ENCODE results near the gene YOD1. TPM values are rescaled to one million over a fixed set of nuclear protein-coding genes. Genes with fewer than 3 reads are reported as not detected.
A peak's percentile ranks its signal among the peaks of the same experiment; 100 is the strongest.

Gene YOD1
- total and polyA plus RNA-seq, 2 of the 13 experiments (the other 11 are each of a cell fraction or from before 2014, with no cell fraction given) = 3.4 to 9.1 TPM

DNA sequence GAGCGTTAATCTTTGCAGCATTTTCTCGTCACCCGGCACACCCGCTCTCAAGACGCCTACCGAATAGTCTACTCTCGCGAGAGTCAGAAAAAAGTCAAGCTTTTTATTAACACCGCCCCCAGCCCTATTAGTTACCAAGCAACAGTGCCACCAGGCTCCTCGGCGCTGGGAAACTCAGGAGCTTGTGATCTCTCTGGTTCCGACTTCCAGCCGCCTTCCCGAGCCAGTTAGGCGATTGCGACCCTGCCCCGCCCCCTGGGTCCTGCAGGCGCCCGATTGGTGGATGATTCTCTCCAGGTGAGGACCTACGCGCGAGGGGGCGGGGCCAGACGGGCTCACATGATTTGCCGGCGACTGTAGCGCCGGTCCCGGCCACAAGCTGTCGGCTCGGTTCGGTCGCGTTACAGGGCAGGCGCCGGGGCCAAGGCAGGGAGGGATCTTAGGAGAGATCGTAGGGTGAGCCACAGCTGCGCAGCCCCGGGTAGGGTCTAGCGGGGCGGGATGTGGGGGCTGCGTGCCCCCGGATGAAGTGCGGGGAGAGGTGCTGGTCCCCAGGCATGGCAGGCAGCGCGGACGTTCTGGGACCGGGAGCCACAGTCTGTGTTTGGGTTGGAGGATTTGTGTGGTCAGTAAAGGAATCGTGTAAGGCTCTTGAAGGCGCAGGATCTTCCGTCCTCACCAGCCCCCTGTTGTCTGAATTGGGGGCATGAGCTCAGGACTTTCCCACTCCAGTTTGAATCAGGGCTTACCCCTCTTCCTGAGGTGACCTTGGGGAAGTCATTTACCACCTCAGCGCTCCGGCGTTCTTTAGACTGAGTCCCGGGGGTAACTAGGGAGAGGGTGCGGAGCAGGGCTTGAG, 2.1 kb upstream of the YOD1 start, which contains the start of gene PFKFB2 (continued):
- TF ChIP-seq ARNTL (CRISPR knock-in tag; IDR thresholded peaks at IDR 0.05) (no peak), BCL6 (CRISPR knock-in tag; IDR thresholded peaks at IDR 0.05) (peak; percentile 25; the same call in 1 of the 2 replicates), ZNF550 (CRISPR knock-in tag; IDR thresholded peaks at IDR 0.05; ENCODE audit: borderline replicate concordance) (no peak), ZNF7 (CRISPR knock-in tag; IDR thresholded peaks at IDR 0.05) (no peak), MTA1 (CRISPR knock-in tag; IDR thresholded peaks at IDR 0.05; ENCODE audit: borderline replicate concordance) (peak; percentile 67; the same call in 1 of the 2 replicates), ZBTB8A (CRISPR knock-in tag; IDR thresholded peaks at IDR 0.05; ENCODE audit: borderline replicate concordance, low read depth) (no peak), NBN (conservative IDR thresholded peaks at IDR 0.05) (no peak), ZMYM2 (CRISPR knock-in tag; IDR thresholded peaks at IDR 0.05) (0 out of 2 replicates have a peak, but pooled peaks have one; percentile 26), DNMT3B (CRISPR knock-in tag; conservative IDR thresholded peaks at IDR 0.05) (no peak), ZNF124 (CRISPR knock-in tag; IDR thresholded peaks at IDR 0.05) (no peak), KDM3A (CRISPR knock-in tag; IDR thresholded peaks at IDR 0.05; ENCODE audit: low read depth) (no peak), ZNF263 (CRISPR knock-in tag; IDR thresholded peaks at IDR 0.05) (no peak), ARID3A (IDR thresholded peaks at IDR 0.05; ENCODE audit: low read depth, low read length) (no peak), HNRNPH1 (optimal IDR thresholded peaks at IDR 0.05; ENCODE audit: low read depth, low read length) (no peak), MAFK (conservative IDR thresholded peaks at IDR 0.05 in 1 of 2, IDR thresholded peaks at IDR 0.05 in 1 of 2; ENCODE audit: low read length in 2 of 2) (no peak), TRIM24 (CRISPR knock-in tag; IDR thresholded peaks at IDR 0.05) (no peak), REL (CRISPR knock-in tag; conservative IDR thresholded peaks at IDR 0.05) (no peak), HNF4G (IDR thresholded peaks at IDR 0.05; ENCODE audit: borderline replicate concordance, low read depth, low read length) (no peak), HNF4G (CRISPR knock-in tag; IDR thresholded peaks at IDR 0.05; ENCODE audit: borderline replicate concordance, low read depth) (no peak), IRX3 (CRISPR knock-in tag; IDR thresholded peaks at IDR 0.05; ENCODE audit: borderline replicate concordance, low read depth) (no peak), SETDB1 (CRISPR knock-in tag; IDR thresholded peaks at IDR 0.05; ENCODE audit: borderline replicate concordance) (no peak), ARID2 (CRISPR knock-in tag; IDR thresholded peaks at IDR 0.05; ENCODE audit: borderline replicate concordance) (no peak), ZSCAN31 (CRISPR knock-in tag; IDR thresholded peaks at IDR 0.05; ENCODE audit: low read depth) (no peak), MBD4 (IDR thresholded peaks at IDR 0.05; ENCODE audit: borderline replicate concordance, low read length) (no peak)
- TF ChIP-seq, protein P1, sequence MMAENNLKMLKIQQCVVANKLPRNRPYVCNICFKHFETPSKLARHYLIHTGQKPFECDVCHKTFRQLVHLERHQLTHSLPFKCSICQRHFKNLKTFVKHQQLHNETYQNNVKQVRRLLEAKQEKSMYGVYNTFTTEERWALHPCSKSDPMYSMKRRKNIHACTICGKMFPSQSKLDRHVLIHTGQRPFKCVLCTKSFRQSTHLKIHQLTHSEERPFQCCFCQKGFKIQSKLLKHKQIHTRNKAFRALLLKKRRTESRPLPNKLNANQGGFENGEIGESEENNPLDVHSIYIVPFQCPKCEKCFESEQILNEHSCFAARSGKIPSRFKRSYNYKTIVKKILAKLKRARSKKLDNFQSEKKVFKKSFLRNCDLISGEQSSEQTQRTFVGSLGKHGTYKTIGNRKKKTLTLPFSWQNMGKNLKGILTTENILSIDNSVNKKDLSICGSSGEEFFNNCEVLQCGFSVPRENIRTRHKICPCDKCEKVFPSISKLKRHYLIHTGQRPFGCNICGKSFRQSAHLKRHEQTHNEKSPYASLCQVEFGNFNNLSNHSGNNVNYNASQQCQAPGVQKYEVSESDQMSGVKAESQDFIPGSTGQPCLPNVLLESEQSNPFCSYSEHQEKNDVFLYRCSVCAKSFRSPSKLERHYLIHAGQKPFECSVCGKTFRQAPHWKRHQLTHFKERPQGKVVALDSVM (CRISPR knock-in tag; IDR thresholded peaks at IDR 0.05) = no peak
- TF ChIP-seq, protein P2, sequence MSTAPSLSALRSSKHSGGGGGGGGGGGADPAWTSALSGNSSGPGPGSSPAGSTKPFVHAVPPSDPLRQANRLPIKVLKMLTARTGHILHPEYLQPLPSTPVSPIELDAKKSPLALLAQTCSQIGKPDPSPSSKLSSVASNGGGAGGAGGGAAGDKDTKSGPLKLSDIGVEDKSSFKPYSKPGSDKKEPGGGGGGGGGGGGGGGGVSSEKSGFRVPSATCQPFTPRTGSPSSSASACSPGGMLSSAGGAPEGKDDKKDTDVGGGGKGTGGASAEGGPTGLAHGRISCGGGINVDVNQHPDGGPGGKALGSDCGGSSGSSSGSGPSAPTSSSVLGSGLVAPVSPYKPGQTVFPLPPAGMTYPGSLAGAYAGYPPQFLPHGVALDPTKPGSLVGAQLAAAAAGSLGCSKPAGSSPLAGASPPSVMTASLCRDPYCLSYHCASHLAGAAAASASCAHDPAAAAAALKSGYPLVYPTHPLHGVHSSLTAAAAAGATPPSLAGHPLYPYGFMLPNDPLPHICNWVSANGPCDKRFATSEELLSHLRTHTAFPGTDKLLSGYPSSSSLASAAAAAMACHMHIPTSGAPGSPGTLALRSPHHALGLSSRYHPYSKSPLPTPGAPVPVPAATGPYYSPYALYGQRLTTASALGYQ (CRISPR knock-in tag; IDR thresholded peaks at IDR 0.05) = no peak; the same call in 1 of the 2 replicates
